HG02981 (cell line): ENCODE measurements around the gene XCR1.
"Not testable (repeated sequence)": the region's sequence is repeated elsewhere in the genome, so short reads cannot be mapped to it uniquely, and the experiment has no call there.

Source experiments
- ATAC-seq: cut with Tn5 transposase; IDR thresholded peaks from one replicate; pipeline ENCODE4 v1.9.1; 2021; ENCODE audit warnings: mild to moderate bottlenecking, moderate library complexity; ENCODE audit not compliant: unreplicated experiment

XCR1 gene

DNA sequence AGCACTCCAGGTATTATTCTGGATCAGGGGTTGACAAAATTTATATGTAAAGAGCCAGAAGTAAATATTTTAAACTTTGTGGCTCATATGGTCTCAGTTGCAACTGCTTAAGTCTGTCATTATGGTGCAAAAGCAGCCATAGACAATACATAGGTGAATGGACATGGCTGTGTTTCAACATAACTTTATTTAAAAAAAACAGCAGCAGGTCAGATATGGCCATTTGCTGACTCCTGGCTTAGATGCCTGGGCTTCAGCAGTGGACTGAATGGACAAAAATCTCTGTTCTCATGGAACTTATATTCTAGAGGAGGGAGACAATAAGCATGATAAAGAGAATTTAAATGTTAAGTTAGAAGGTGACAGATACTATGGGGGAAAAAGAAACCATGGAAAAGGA is 20.0 kb downstream of the XCR1 start:
- ATAC-seq = no peak

DNA sequence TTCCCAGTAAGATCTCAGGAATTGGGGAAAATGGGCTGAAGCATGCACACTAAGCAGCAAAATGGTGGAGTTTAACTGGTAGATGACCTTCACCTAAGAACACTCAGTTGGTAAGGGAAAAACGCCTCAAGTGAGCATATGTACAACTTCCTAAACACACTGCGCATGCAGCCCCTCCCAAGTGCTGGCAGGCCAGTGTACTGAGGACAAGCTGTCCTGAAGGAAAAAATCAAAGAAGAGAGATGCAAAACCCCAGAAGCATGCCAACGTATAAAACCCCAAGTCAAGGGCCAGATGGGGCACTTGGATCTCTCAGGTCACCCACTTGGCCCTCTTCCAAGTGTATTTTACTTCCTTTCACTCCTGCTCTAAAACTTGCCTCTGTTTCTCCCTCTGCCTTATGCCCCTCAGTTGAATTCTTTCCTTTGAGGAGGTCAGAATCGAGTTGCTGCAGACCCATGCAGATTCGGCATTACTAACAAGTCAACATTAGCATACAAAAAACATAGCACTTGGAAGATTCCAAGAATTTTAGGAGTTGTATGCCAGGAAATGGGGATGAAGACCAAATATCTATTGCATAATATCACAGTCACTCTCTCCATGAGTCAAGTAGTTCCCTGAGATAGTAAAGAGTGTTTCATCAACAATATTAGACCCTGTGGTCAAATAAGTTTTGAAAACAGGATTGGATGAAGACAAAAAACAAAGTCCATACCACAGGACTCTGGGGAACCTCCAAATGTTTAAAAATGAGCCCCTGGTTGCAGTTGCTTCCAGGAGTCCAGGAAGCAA is 20.8 kb downstream of the XCR1 start:
- no peak for ATAC-seq

DNA sequence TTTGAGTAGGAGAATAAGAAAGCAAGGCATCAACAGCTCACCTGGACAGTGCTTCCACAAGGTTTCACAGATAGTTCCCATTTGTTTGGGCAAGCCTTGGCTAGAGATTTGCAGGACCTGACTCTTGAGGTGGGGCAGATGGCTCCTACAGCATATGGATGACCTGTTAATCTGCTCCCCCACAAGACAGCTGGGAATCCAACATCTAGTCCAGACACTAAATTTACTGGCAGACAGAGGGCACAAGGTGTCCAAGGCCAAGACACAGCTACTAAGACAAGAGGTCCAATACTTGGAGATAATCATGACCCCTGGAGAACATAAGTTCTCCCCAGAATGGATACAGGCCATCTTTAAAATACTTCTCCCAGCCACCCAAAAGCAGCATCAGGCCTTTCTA is 23.6 kb downstream of the XCR1 start:
- ATAC-seq = not testable (repeated sequence)

DNA sequence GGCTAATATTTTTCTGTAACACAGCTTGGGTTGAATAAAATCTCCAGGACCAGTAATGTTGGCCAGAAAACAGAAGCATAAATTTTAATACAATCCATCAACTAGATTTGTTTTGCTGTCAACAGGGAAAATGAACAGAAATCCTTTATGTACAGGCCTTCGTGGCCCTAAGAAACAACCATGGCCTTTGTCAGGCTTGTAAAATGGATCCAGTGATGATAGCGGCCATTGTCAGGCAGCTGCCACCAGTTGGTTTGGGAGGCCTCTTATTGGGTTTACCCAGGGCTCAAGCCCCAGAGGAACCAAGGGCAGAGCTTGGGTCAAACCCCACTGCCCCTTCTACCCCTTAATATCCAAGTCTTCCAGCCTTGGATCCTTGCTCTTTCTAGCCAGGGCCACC is 26.1 kb downstream of the XCR1 start:
- no peak for ATAC-seq

- no peak for ATAC-seq
Measured at GRCh38 chr3:45997942-45998341, 29.3 kb downstream of the XCR1 start.

GRCh38 chr3:45997499-45997898 is 29.8 kb downstream of the XCR1 start:
- not testable (repeated sequence) for ATAC-seq

- ATAC-seq = peak; percentile 87
Measured at GRCh38 chr3:45995236-45996192, 31.8 kb downstream of the XCR1 start, which contains the start of gene FYCO1. TSS of gene FYCO1 (minus strand) at chr3:45995824. CDS start at chr3:45984910, 10,914 bp downstream.

DNA sequence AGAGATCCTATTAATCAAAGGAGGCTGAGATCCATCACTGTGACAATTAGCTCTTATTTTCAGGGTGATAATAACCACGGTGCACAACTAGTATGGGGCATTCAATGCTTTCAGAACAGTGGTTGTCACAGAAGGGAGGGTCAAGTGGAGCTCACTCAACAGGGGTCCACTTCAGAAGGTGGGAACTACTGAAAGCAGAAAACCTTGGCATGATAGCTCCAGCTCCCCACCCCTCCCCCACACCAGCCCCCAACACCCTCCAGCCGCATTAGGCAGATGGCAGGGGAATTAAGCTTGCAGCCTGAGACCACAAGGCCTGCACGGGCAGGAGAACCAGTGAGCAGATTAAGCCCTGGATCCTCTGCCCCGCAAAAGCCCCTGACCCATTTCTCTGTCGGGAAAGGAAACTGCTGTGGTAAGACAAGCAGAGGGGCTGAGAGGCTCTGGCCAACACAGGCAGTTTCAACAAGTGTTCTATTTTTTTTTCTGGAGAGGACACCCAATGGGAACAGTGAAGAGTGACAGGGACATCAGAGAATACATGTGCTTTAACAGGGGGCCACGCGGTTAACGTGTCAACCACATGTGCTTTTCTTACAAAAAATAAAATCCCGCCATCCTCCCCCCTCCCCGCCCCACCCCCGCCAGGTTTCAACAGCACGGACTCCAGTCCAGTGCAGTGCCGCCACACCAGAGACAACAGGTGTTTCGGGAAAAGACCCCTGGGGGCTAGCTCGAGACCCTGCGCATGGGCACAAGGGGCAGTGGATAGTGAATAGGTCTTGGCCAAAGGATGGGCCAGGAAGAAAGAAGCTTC is 32.7 kb downstream of the XCR1 start:
- peak; percentile 2 for ATAC-seq

- ATAC-seq = no peak
Measured at GRCh38 chr3:45993421-45994027, 33.8 kb downstream of the XCR1 start.

DNA sequence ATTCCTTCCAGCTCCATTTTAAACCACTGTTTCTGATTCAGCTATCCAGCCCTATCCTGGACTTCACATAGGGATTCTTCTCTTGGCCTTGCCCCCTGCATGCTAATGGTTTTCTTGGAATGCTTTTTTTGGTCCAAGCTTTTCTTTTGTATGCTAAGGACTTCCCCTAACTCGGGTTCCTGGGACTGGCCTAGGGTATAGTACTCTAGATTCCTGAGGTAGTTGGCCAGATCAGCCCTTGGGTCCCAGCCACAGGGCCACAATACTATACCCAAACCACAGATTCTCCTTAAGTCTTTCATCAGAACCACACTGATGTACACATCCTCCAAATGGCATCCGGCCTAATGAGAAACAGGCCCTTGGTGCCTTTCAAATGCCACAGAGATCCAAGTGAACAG is 34.5 kb downstream of the XCR1 start:
- no peak for ATAC-seq

DNA sequence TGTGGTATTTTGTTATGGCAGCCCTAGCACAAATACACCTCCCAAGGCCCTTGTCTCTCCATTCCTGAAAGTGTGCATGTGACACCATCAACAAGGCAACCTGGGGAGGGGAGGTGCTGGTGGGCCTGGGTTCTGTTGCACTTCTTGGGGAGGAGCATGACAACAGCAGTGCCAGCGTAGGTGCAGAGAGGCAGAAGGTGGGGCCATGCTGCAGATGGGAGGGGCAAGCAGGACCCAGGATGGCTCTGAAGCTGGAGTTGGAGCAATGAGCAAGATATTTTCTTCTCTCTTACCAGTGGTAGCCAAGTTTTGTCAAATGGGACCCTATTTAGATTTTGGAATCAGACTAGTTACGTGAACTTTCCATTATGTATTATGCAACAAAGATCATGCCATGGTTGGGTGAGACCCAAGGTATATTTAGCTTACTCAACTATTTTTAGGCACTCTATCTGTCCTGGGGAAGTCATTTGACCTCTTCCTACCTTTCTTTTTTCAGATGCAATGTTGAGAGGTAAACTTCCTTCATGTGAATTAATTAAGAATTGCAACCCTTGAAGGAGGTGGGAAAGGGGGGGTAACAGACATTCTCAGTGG is 35.1 kb downstream of the XCR1 start:
- ATAC-seq = no peak

DNA sequence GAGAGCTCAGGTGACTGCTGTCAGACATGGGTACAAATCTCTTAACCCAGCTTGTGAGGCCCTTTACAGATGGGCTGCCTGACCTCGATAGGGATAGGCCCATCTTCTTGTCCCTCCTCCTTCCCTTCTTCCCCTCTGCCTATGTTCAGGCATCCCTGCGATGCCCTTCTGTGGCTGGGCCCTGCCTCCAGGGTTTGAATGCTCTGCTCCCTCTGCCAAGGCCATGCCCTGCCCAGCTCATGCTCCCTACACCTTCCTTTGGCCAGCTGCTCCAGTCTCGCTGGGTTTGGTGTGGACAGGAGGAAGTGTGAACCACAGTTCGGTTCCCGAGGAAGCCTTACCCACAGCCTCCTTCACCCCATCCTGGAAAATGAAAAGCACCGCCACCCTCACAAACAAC is 35.9 kb downstream of the XCR1 start:
- ATAC-seq = no peak

GRCh38 chr3:45990181-45990580 is 37.1 kb downstream of the XCR1 start:
- ATAC-seq = no peak

DNA sequence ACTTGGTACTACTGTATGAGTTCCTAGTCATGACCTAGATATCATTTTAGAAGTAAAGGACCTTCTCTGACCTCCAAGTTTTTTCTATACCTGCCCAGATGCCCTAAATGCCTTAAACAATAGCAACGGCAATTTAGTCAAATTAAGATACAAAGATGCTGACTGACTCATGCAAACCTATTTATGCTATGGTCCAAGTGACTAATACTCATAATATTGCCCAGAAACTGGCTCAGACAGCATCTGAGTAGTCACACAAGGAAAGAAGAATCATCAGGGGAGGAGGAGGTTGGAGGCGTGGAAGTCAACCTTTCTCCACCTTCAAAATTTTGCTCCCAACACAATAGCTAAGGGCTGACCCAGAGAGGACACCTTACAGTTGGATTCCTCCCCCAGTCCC is 38.5 kb downstream of the XCR1 start:
- ATAC-seq = no peak

- no peak for ATAC-seq
Measured at GRCh38 chr3:45988362-45988761, 38.9 kb downstream of the XCR1 start.

GRCh38 chr3:45987368-45988291 is 39.7 kb downstream of the XCR1 start:
- no peak for ATAC-seq

DNA sequence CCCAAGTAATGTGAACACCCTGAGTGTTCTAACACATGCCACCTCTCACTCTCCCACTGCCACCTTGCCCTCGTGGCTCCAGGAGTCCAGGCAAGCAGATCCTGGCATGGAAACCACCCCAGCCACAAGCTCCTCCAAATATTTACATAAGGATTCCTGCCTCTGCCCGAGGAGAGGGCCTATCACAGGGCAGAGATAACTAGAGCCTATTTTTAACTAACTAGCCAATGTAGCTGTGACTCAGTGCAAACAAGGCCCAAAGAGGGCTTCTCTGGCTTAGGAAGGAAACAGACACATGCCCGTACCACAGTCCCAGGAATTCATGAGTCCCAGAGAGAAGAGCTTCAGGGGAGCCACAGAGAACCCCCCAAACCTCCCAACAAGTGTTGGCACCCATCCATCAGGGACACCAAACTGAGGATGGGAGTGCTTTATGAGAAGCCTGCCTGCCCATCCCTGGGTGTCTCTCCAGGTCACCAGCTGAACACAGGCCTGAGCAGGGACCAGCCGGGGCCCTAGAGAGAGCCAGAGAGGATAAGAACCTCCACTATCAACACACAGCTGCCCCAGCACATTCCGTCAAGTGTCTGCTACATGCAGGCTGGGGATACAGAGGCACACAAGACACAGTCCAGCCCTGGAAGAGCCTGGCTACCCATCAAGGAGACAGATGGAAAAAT is 40.8 kb downstream of the XCR1 start:
- no peak for ATAC-seq

- no peak for ATAC-seq
Measured at GRCh38 chr3:45985532-45986302, 41.6 kb downstream of the XCR1 start.
